Activated T-cell treated with anti-CD3 and anti-CD28 coated beads, Interleukin-2, amount 50 U/mL, for 1 hour (primary cell): Measurements from ENCODE around the gene L3MBTL1.

Experiments used
- DNase-seq: peaks from one replicate; pipeline ENCODE4 v3.0.0-alpha.2; 2020

The L3MBTL1 gene

DNA sequence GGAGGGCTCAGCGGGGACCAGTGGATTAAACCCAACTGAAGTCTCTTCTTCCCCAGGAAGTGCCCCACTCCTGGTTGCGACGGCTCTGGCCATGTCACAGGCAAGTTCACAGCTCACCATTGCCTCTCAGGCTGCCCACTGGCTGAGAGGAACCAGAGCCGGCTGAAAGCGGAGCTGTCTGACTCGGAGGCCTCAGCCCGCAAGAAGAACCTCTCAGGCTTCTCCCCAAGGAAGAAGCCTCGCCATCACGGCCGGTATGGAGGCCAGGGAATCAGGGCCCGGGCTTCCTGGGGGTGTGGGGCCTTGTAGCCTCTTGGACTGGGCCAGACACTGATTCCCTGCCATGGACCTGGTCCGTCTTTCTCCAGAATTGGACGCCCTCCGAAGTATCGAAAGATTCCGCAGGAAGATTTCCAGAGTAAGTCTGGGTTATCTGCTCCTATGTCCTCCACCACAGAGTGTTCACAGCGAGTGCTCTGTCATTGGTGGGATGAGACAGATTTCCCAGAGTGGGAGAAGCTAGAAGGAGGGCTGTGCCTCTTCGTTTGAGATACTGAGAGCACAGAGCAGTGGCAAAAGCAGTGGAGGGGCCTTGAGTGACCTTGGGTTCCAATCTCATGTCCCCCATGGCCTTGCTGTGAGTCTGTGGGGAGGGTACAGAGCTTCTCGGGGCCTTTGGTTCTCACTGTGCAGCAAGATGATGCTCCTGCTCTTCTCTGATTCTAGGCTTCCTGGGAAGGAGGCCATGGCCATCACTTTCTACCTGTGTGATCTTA lies 28.7 kb downstream of the L3MBTL1 start:
- no peak for DNase-seq

- DNase-seq: no peak
Observed at GRCh38 chr20:43536817-43537440, 29.4 kb downstream of the L3MBTL1 start.

DNA sequence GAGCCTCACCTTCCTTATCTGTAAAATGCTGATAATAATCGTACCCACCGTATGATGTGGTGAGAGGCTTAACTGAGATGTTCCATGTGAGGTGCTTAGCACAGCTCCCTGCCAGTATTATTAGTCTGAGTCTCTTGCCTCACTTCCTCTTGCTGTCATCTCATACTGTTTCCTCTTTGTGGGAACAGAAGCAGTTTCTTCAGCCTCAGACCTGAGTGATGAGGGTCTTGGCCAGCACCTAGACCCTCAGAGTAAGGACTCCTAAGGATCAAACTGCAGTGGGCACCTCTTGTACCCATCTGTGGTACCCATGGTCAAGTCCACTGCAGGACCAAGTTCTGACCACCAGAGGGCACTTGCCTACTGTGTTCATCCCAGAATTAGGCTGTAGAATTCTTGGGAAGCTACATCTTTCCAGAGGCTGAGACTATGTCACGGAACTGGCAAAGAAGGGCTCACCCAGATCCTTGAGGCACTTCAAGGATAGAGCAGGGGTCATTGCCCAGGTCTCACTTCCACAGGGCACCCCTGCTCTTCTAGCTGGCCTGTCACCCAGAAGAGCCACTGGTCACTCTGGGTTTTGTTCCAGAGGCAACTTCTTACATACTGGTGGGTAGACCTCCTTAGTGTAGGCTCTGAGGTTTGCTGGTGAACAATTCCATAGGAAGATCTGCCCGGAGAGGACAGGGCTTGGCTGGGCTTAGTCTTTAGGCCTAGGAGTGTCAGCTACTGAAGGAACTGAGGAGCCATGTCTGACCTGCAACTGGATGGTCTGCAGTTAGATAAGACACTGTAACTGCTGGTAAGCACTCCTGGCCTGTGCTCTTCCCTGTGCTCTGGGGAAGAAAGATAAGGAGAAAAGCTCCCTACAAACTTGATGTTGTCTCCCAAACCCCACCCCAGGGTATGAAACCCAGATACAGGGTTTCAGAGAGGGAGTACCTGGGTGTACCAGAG lies 30.7 kb downstream of the L3MBTL1 start:
- peak; percentile 54 for DNase-seq

DNA sequence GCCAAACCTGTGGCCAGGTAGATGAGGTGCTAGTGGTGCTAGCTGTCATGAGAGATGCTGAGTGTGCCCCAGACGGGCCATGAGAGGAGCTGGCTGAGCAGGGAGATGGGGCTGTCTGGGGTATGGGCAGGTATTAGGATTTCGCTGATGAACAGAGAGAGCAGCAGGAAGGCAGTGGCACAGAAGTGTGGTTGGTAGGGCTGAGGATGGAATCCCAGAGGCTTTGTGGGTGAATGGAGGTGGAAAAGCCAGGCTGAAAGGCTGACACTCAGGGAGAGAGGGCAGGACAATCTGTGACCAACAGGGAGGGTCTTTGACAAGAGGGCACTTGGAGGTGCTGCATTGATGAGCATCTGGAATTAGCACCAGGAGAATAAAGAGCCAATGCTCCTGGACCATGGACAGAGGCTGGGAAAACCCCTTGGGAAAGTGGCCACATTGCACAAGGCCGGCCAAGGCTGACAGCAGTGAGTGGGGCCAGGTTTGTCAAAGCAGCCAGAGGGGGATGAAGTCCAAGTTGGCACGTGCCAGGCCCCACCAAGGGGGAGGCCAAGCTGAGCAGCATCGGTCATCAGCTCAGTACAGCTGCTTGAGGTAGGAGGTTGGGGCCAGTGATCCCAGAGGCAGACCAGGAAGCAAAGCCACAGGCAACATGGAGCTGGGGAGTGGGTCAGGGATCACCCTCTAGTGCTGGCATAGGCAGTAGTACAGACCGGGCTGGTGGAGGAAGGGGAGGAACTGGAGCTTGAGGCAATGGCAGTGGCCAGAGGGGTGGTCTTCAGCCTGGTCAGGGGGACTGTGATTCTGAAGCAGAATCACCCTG lies 31.6 kb downstream of the L3MBTL1 start:
- DNase-seq: no peak

DNA sequence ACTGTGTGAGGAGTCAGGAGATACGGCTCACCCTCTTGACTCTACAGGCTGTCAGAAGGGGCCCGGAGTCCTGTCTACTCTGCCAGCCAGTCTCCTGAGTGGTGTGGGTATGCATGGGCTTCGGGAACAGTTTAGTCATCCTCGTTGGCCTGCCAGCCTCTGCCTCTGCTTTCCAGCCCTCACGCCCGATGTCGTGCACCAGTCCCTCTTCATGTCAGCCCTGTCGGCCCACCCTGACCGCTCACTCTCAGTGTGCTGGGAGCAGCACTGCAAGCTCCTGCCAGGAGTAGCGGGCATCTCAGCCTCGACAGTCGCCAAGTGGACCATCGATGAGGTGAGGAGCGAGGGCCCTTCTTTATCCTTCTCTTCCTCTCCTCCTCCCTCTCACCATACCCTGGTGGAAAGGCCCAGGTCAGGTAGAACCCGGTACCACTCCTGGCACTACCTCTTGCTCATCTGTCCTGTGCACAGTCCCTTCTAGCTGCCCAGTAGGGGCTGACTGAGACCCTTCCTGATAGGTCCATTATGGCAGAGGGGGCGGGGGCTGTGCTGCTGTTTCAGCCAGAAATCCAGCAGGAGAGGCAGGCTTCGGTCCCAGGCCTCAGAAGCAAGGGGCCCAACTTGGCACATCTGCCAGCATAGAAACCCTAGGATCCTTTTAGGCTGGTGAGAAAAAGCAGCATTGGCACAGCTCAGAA lies 32.6 kb downstream of the L3MBTL1 start:
- no peak for DNase-seq

GRCh38 chr20:43540673-43541060 lies 33.2 kb downstream of the L3MBTL1 start:
- DNase-seq: no peak

DNA sequence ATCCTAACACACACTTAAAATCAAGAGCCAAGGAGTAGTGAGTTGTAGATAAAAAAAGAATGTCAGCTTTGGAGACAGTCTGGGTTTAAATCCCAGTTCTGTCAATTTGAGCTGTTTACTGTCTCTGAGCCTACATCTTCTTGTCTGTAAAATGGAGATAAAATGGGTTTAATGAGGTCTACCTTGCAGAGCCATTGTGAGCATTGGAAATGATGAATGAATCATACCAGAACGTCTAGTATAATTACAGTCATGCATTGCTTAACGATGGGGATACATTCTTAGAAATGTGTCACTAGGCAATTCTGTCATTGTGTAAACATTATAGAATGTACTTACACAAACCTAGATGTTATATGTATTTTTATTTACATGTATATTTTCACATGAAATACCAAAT lies 33.7 kb downstream of the L3MBTL1 start:
- DNase-seq: no peak

DNA sequence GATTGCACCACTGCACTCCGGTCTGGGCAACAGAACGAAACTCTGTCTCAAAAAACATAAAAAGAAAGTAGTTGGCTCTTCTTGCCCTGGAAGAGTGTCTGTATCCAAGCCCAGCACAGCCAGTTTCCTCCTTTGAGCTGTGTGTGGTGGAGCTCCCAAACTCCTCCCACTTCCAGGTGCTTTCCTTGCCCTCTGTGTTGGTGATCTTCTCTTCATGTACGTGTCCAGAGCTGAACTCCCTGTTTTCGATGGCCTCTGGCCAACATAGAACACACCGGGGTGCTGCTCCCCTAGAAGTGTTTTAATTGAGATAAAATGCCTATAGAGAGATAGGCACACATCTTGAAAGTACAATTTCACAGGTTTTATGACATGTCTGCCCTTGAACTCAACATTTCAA lies 34.7 kb downstream of the L3MBTL1 start:
- DNase-seq: no peak

- no peak for DNase-seq
Observed at GRCh38 chr20:43542674-43543073, 35.2 kb downstream of the L3MBTL1 start.

DNA sequence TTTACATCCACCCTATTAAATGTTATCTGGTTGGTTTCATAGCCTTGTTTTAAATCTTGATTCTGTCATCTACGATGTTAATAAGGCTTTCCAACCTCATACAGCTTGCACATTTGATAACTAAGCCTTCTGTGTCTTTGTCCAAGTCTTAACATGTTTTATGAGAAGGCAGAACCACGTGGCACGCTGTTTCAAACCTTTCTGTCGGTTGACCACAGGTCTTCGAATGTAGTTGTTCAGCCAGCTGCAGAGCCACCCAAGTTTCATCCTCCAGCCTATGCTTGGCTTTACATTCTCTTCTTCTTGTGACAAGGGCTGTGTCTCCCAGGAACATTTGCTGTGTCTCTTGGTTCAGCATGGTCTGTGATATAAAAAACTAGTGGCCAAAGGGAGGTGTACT lies 35.6 kb downstream of the L3MBTL1 start:
- DNase-seq: no peak

- DNase-seq: no peak
Observed at GRCh38 chr20:43544501-43544900, 37.0 kb downstream of the L3MBTL1 start.

DNA sequence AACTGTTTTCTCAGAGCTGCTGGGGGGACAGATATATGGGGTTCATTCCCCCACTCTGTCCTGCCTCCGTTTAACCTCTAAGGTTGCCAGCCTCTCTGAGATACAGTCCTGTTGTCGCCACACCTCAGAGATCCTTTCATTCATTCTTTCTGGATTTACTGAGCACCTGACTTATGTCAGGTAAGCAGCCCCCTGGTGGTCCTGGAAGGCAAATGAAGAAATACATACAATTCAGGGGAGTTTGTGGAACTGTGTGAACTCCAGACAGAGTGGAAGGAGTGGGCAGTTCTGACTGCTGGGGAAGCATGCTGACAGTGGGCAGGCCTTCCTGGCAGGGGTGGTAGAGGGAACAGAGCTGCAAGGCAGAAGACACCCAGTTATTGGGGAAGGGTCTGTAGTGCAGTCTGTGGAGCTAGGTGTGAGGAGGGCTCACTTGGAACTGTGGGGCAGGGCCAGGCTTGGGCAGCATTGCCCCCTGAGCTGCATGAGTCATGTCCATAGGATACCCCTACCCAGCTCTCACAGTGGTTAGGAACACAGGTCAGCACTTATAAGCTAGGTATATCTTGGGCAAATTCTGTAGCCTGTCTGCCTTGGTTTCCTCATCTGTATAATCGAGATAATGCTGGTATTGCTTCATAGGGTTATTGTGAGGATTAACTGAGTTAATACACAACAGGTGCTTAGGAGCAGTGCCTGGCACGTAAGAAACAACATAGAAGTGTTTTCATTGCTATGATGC lies 38.5 kb downstream of the L3MBTL1 start:
- DNase-seq: no peak

- DNase-seq: no peak
Observed at GRCh38 chr20:43548273-43548880, 40.9 kb downstream of the L3MBTL1 start.

- DNase-seq: no peak
Observed at GRCh38 chr20:43549416-43550065, 42.0 kb downstream of the L3MBTL1 start.

- DNase-seq: no peak
Observed at GRCh38 chr20:43550456-43550855, 43.0 kb downstream of the L3MBTL1 start.

GRCh38 chr20:43554369-43554768 lies 46.9 kb downstream of the L3MBTL1 start:
- no peak for DNase-seq

- DNase-seq: no peak
Observed at GRCh38 chr20:43558412-43559146, 51.1 kb downstream of the L3MBTL1 start, which contains the start of gene SGK2. SGK2 (plus strand) TSS chr20:43559027; CDS start chr20:43566496, 7,469 bp downstream.

- DNase-seq: no peak
Observed at GRCh38 chr20:43559147-43559987, 51.9 kb downstream of the L3MBTL1 start.
